ENCODE data around the gene STK11IP. TPM values are rescaled to one million over a fixed set of nuclear protein-coding genes. Genes with fewer than 3 reads are reported as not detected.
A peak's percentile ranks its signal among the peaks of the same experiment; 100 is the strongest.

The STK11IP gene
- total RNA-seq, 1 donor from 2014 or later: 47.7 TPM

- Mint-ChIP-seq H3K9me3 (peaks cover 42% of the 10 kb centered on the region), H3K27ac (no peak overlapping the region), H3K4me1 (peaks cover 9% of the 10 kb centered on the region), H3K36me3 (peaks cover 10% of the 10 kb centered on the region), H3K4me3 (no peak overlapping the region), H3K27me3 (ENCODE audit: low read depth) (no peaks in the 10 kb centered on the region)
- DNase-seq (ENCODE audit: low spot score in 2 of 2, unreplicated experiment in 2 of 2): no peak
- TF ChIP-seq CTCF (IDR thresholded peaks at IDR 0.05; ENCODE audit: unreplicated experiment): no peak
These were observed 60.7 kb downstream of the STK11IP start for GRCh38 chr2:219658196-219658846.

- no peak for TF ChIP-seq CTCF (IDR thresholded peaks at IDR 0.05; ENCODE audit: unreplicated experiment)
- Mint-ChIP-seq H3K27ac (no peak overlapping the region), H3K4me1 (peaks cover 9% of the 10 kb centered on the region), H3K9me3 (peaks cover 42% of the 10 kb centered on the region), H3K27me3 (ENCODE audit: low read depth) (no peaks in the 10 kb centered on the region), H3K36me3 (peaks cover 10% of the 10 kb centered on the region), H3K4me3 (no peak overlapping the region)
- no peak for DNase-seq (ENCODE audit: low spot score in 2 of 2, unreplicated experiment in 2 of 2)
These were observed 61.2 kb downstream of the STK11IP start for GRCh38 chr2:219658874-219659273.

GRCh38 chr2:219661197-219661954 is 63.7 kb downstream of the STK11IP start:
- peaks cover 16% of the 10 kb centered on the region for H3K4me1 Mint-ChIP-seq
- peaks cover 10% of the 10 kb centered on the region for H3K36me3 Mint-ChIP-seq
- peak overlapping the region; percentile 13 for H3K27ac Mint-ChIP-seq
- DNase-seq (ENCODE audit: low spot score in 2 of 2, unreplicated experiment in 2 of 2): no peak
- H3K27me3 Mint-ChIP-seq (ENCODE audit: low read depth): no peaks in the 10 kb centered on the region
- TF ChIP-seq CTCF (IDR thresholded peaks at IDR 0.05; ENCODE audit: unreplicated experiment): no peak
- H3K4me3 Mint-ChIP-seq: no peak overlapping the region
- H3K9me3 Mint-ChIP-seq: peaks cover 39% of the 10 kb centered on the region

- peak overlapping the region; percentile 13 for H3K27ac Mint-ChIP-seq
- H3K4me3 Mint-ChIP-seq: no peak overlapping the region
- TF ChIP-seq CTCF (IDR thresholded peaks at IDR 0.05; ENCODE audit: unreplicated experiment): no peak
- peaks cover 16% of the 10 kb centered on the region for H3K4me1 Mint-ChIP-seq
- DNase-seq (ENCODE audit: low spot score in 2 of 2, unreplicated experiment in 2 of 2): no peak
- peaks cover 10% of the 10 kb centered on the region for H3K36me3 Mint-ChIP-seq
- peaks cover 33% of the 10 kb centered on the region for H3K9me3 Mint-ChIP-seq
- no peaks in the 10 kb centered on the region for H3K27me3 Mint-ChIP-seq (ENCODE audit: low read depth)
These were observed 64.3 kb downstream of the STK11IP start for GRCh38 chr2:219661955-219662395.

GRCh38 chr2:219662566-219662965 is 64.9 kb downstream of the STK11IP start:
- H3K4me1 Mint-ChIP-seq: peaks cover 16% of the 10 kb centered on the region
- peaks cover 28% of the 10 kb centered on the region for H3K9me3 Mint-ChIP-seq
- no peak for DNase-seq (ENCODE audit: low spot score in 2 of 2, unreplicated experiment in 2 of 2)
- H3K36me3 Mint-ChIP-seq: peaks cover 10% of the 10 kb centered on the region
- no peaks in the 10 kb centered on the region for H3K27me3 Mint-ChIP-seq (ENCODE audit: low read depth)
- no peak for TF ChIP-seq CTCF (IDR thresholded peaks at IDR 0.05; ENCODE audit: unreplicated experiment)
- no peak overlapping the region for H3K4me3 Mint-ChIP-seq
- H3K27ac Mint-ChIP-seq: peak overlapping the region; percentile 41

All from mesothelial cell of epicardium (in vitro differentiated cells).